Measurements from ENCODE around the gene NAXE.

- TF ChIP-seq EZH2 (IDR thresholded peaks at IDR 0.05; ENCODE audit: borderline replicate concordance, low read depth, low read length, severe bottlenecking) (no peak), CTCF (IDR thresholded peaks at IDR 0.05; ENCODE audit: borderline replicate concordance, extremely low read depth, low read length, poor library complexity, severe bottlenecking) (no peak)
Observed at GRCh38 chr1:156547434-156547833, 44.1 kb upstream of the NAXE start.
